ENCODE data around the gene NMT2. TPM values are rescaled to one million over a fixed set of nuclear protein-coding genes. Genes with fewer than 3 reads are reported as not detected.

Gene NMT2
- total and polyA plus RNA-seq, 2 donors (not counting 1 experiment from before 2014, with no cell fraction given) = 16.6 to 21.0 TPM

DNA sequence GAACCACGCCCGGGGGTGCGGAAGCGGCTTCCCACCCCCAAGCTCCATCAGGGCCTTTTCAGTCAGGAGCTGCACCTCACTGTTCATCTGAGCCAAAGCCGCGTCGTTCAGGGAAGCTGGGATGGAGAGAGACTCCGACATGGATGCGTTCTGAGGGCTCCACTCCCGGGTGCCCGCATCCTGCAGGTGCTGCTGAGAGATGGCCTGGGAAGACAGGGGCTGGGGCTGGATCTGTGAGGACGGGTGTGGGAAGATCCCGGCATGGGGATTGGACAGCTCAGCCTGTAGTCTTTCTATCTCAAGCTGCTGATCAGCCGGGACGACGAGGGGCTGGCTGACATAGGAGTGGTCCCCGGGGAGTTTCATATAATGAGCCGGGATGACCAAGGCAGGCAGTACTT lies 45.0 kb upstream of the NMT2 start:
- TF ChIP-seq EZH2 (IDR thresholded peaks at IDR 0.05; ENCODE audit: low read length, missing control alignments) = no peak
- TF ChIP-seq, protein P1, sequence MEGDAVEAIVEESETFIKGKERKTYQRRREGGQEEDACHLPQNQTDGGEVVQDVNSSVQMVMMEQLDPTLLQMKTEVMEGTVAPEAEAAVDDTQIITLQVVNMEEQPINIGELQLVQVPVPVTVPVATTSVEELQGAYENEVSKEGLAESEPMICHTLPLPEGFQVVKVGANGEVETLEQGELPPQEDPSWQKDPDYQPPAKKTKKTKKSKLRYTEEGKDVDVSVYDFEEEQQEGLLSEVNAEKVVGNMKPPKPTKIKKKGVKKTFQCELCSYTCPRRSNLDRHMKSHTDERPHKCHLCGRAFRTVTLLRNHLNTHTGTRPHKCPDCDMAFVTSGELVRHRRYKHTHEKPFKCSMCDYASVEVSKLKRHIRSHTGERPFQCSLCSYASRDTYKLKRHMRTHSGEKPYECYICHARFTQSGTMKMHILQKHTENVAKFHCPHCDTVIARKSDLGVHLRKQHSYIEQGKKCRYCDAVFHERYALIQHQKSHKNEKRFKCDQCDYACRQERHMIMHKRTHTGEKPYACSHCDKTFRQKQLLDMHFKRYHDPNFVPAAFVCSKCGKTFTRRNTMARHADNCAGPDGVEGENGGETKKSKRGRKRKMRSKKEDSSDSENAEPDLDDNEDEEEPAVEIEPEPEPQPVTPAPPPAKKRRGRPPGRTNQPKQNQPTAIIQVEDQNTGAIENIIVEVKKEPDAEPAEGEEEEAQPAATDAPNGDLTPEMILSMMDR (conservative IDR thresholded peaks at IDR 0.05 in 1 of 2, IDR thresholded peaks at IDR 0.05 in 1 of 2; ENCODE audit: low read depth in 1 of 2, low read length in 2 of 2) = no peak
- DNase-seq (ENCODE audit: low read depth in 2 of 2) = no peak
- Histone ChIP-seq H3K27me3 (ENCODE audit: control insufficient read depth, insufficient read depth, low read length) (no peaks in the 10 kb centered on the region), H3K4me2 (ENCODE audit: extremely low read depth, insufficient read depth, low read length) (no peak overlapping the region), H3K4me3 (replicated peaks in 1 of 4; ENCODE audit: control extremely low read depth in 1 of 4, insufficient read depth in 1 of 4, low read depth in 3 of 4, low read length in 4 of 4) (no peak overlapping the region), H4K20me1 (ENCODE audit: control insufficient read depth, extremely low read depth, insufficient read depth, low read length) (no peaks in the 10 kb centered on the region), H2AFZ (ENCODE audit: low read length) (no peak overlapping the region), H3K9ac (ENCODE audit: insufficient read depth, low read length) (no peak overlapping the region), H3K36me3 (ENCODE audit: control insufficient read depth, insufficient read depth, low read length) (peaks cover 4% of the 10 kb centered on the region), H3K4me1 (ENCODE audit: control insufficient read depth, extremely low read depth, insufficient read depth, low read length) (peaks cover 5% of the 10 kb centered on the region), H3K27ac (ENCODE audit: insufficient read depth, low read length) (no peak overlapping the region), H3K79me2 (ENCODE audit: control insufficient read depth, insufficient read depth, low read length) (no peaks in the 10 kb centered on the region), H3K9me3 (ENCODE audit: control insufficient read depth, insufficient read depth, low read depth, low read length) (no peaks in the 10 kb centered on the region)

DNA sequence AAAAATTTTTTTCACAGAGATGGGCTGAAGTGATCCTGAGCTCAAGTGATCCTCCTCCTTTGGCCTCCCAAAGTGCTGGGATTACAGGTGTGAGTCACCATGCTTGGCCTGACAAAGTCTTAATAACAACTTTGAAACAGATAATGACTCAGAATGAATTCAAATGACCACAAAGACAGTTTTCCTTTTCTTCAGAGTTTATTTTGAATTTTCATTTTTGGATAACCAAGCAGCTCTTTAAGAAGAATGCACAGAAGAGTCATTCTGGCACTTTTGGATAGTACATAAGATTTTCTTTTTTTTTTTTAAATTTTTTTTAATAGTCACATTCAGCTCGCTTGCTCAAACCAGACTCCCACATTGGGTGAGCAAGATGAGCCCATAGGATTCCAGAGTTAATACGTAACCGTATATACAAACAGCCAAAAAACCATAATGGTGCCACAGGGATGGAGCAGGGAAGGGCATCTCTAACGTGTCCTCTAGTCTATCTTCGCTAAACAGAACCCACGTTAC lies 43.0 kb upstream of the NMT2 start:
- no peak overlapping the region for H3K9ac ChIP-seq (ENCODE audit: insufficient read depth, low read length)
- DNase-seq (ENCODE audit: low read depth in 2 of 2) = peak; percentile 69 to 90
- H3K79me2 ChIP-seq (ENCODE audit: control insufficient read depth, insufficient read depth, low read length) = no peaks in the 10 kb centered on the region
- H2AFZ ChIP-seq (ENCODE audit: low read length) = no peak overlapping the region
- H4K20me1 ChIP-seq (ENCODE audit: control insufficient read depth, extremely low read depth, insufficient read depth, low read length) = no peaks in the 10 kb centered on the region
- H3K27ac ChIP-seq (ENCODE audit: insufficient read depth, low read length) = peak overlapping the region; percentile 62
- H3K9me3 ChIP-seq (ENCODE audit: control insufficient read depth, insufficient read depth, low read depth, low read length) = no peaks in the 10 kb centered on the region
- H3K4me3 ChIP-seq (replicated peaks in 1 of 4; ENCODE audit: control extremely low read depth in 1 of 4, insufficient read depth in 1 of 4, low read depth in 3 of 4, low read length in 4 of 4) = no peak overlapping the region
- H3K27me3 ChIP-seq (ENCODE audit: control insufficient read depth, insufficient read depth, low read length) = no peaks in the 10 kb centered on the region
- TF ChIP-seq, protein P1 (conservative IDR thresholded peaks at IDR 0.05 in 1 of 2, IDR thresholded peaks at IDR 0.05 in 1 of 2; ENCODE audit: low read depth in 1 of 2, low read length in 2 of 2) = no peak
- no peak for TF ChIP-seq EZH2 (IDR thresholded peaks at IDR 0.05; ENCODE audit: low read length, missing control alignments)
- H3K36me3 ChIP-seq (ENCODE audit: control insufficient read depth, insufficient read depth, low read length) = peaks cover 4% of the 10 kb centered on the region
- peak overlapping the region; percentile 70 for H3K4me2 ChIP-seq (ENCODE audit: extremely low read depth, insufficient read depth, low read length)
- peaks cover 5% of the 10 kb centered on the region for H3K4me1 ChIP-seq (ENCODE audit: control insufficient read depth, extremely low read depth, insufficient read depth, low read length)

DNA sequence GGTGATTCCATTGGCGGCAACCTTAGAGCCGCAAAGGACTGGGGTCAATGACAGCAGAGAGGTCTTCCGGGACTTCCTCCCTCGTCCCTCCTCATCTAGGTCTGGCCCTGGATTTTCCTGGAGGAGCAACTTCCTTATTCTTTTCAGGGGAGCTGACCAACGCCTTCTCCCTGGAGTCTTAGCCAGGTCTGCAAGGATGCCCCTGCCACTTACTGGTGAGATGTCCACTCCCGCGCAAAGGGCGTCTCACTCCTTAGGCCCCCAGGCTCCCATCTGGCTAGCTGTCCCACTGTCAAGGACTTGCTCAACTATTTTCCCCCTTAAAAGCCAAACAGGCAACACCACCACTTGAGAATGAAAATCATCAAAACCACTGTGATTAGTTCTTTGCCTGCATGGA lies 42.0 kb upstream of the NMT2 start:
- TF ChIP-seq EZH2 (IDR thresholded peaks at IDR 0.05; ENCODE audit: low read length, missing control alignments) = no peak
- TF ChIP-seq, protein P1 (conservative IDR thresholded peaks at IDR 0.05 in 1 of 2, IDR thresholded peaks at IDR 0.05 in 1 of 2; ENCODE audit: low read depth in 1 of 2, low read length in 2 of 2) = no peak

More for the DNA sequence above, 42.0 kb upstream of the NMT2 start:
- Histone ChIP-seq H3K9ac (ENCODE audit: insufficient read depth, low read length) (no peak overlapping the region), H3K27me3 (ENCODE audit: control insufficient read depth, insufficient read depth, low read length) (no peaks in the 10 kb centered on the region), H3K4me3 (replicated peaks in 1 of 4; ENCODE audit: control extremely low read depth in 1 of 4, insufficient read depth in 1 of 4, low read depth in 3 of 4, low read length in 4 of 4) (no peak overlapping the region), H3K4me1 (ENCODE audit: control insufficient read depth, extremely low read depth, insufficient read depth, low read length) (peaks cover 5% of the 10 kb centered on the region), H3K9me3 (ENCODE audit: control insufficient read depth, insufficient read depth, low read depth, low read length) (no peaks in the 10 kb centered on the region), H3K27ac (ENCODE audit: insufficient read depth, low read length) (no peak overlapping the region), H2AFZ (ENCODE audit: low read length) (no peak overlapping the region), H4K20me1 (ENCODE audit: control insufficient read depth, extremely low read depth, insufficient read depth, low read length) (no peaks in the 10 kb centered on the region), H3K79me2 (ENCODE audit: control insufficient read depth, insufficient read depth, low read length) (no peaks in the 10 kb centered on the region), H3K4me2 (ENCODE audit: extremely low read depth, insufficient read depth, low read length) (no peak overlapping the region), H3K36me3 (ENCODE audit: control insufficient read depth, insufficient read depth, low read length) (peaks cover 4% of the 10 kb centered on the region)
- no peak for DNase-seq (ENCODE audit: low read depth in 2 of 2)

Data from fibroblast of lung (primary cell).